ENCODE results near the gene RNF114.

RNF114 gene

GRCh38 chr20:49915118-49915379 lies 21.1 kb upstream of the RNF114 start (continued):
- TF ChIP-seq, protein P1, sequence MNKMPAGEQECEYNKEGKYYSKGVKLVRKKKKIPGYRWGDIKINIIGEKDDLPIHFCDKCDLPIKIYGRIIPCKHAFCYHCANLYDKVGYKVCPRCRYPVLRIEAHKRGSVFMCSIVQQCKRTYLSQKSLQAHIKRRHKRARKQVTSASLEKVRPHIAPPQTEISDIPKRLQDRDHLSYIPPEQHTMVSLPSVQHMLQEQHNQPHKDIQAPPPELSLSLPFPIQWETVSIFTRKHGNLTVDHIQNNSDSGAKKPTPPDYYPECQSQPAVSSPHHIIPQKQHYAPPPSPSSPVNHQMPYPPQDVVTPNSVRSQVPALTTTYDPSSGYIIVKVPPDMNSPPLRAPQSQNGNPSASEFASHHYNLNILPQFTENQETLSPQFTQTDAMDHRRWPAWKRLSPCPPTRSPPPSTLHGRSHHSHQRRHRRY (tag by site-specific recombination; IDR thresholded peaks at IDR 0.05) = no peak
- TF ChIP-seq, protein P2, sequence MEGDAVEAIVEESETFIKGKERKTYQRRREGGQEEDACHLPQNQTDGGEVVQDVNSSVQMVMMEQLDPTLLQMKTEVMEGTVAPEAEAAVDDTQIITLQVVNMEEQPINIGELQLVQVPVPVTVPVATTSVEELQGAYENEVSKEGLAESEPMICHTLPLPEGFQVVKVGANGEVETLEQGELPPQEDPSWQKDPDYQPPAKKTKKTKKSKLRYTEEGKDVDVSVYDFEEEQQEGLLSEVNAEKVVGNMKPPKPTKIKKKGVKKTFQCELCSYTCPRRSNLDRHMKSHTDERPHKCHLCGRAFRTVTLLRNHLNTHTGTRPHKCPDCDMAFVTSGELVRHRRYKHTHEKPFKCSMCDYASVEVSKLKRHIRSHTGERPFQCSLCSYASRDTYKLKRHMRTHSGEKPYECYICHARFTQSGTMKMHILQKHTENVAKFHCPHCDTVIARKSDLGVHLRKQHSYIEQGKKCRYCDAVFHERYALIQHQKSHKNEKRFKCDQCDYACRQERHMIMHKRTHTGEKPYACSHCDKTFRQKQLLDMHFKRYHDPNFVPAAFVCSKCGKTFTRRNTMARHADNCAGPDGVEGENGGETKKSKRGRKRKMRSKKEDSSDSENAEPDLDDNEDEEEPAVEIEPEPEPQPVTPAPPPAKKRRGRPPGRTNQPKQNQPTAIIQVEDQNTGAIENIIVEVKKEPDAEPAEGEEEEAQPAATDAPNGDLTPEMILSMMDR (tag by site-specific recombination; IDR thresholded peaks at IDR 0.05) = peak; percentile 46
- TF ChIP-seq GLIS2 (tag by site-specific recombination; IDR thresholded peaks at IDR 0.05) = peak; percentile 29; the same call in 1 of the 2 replicates
- TF ChIP-seq ZNF335 (tag by site-specific recombination; conservative IDR thresholded peaks at IDR 0.05) = peak; percentile 82

- Histone ChIP-seq H3K4me3 (ENCODE audit: low read depth, low read length) (peak within 1 kb of the TSS; percentile 99), H3K9me3 (ENCODE audit: control insufficient read depth, insufficient read depth, low read depth, low read length) (no peaks in the 10 kb centered on the region), H3K36me3 (ENCODE audit: control insufficient read depth in 2 of 2, insufficient read depth in 1 of 2, low read length in 2 of 2) (peaks cover 0 to 4% of the 10 kb centered on the region in 2 experiments; a peak in 1 of 3 replicates), H3K27ac (ENCODE audit: extremely low read depth, low read depth, low read length) (peak within 1 kb of the TSS; percentile 99), H3K4me1 (ENCODE audit: control insufficient read depth, insufficient read depth, low read length) (no peaks in the 10 kb centered on the region)
- CTCF ChIA-PET = interaction anchor here (0.5 to 1.3 kb wide), 7 partner anchors 10 to 666 kb away, joined by 3 to 6 read pairs (median 5); no protein-coding TSS in a partner anchor
- POLR2A ChIA-PET = interaction anchor here (0.8 to 2.0 kb wide), 5 partner anchors 9 to 218 kb away, joined by 3 to 11 read pairs (median 5); partner anchors contain the start of gene RNF114
- TF ChIP-seq HOXC10 (CRISPR knock-in tag; IDR thresholded peaks at IDR 0.05) (no peak), KLF10 (tag by site-specific recombination; IDR thresholded peaks at IDR 0.05) (no peak), ZNF791 (tag by site-specific recombination; IDR thresholded peaks at IDR 0.05) (no peak), ZNF664 (tag by site-specific recombination; IDR thresholded peaks at IDR 0.05) (no peak), ZNF488 (tag by site-specific recombination; IDR thresholded peaks at IDR 0.05) (no peak), ZNF585B (tag by site-specific recombination; IDR thresholded peaks at IDR 0.05) (no peak), GFI1B (tag by site-specific recombination; IDR thresholded peaks at IDR 0.05) (no peak), ZNF37A (tag by site-specific recombination; IDR thresholded peaks at IDR 0.05) (no peak), ZNF341 (tag by site-specific recombination; IDR thresholded peaks at IDR 0.05; ENCODE audit: low read depth) (no peak), ZNF510 (tag by site-specific recombination; IDR thresholded peaks at IDR 0.05; ENCODE audit: insufficient replicate concordance) (no peak), YY2 (tag by site-specific recombination; IDR thresholded peaks at IDR 0.05) (peak; percentile 57; the same call in 1 of the 2 replicates), ZNF777 (tag by site-specific recombination; IDR thresholded peaks at IDR 0.05; ENCODE audit: borderline replicate concordance) (no peak), ZNF2 (tag by site-specific recombination; IDR thresholded peaks at IDR 0.05) (no peak), ZNF324 (tag by site-specific recombination; IDR thresholded peaks at IDR 0.05) (no peak; the same call in 1 of the 2 replicates), ZNF416 (tag by site-specific recombination; IDR thresholded peaks at IDR 0.05) (no peak), GLI2 (tag by site-specific recombination; IDR thresholded peaks at IDR 0.05; ENCODE audit: borderline replicate concordance, low read depth) (no peak), ZNF23 (tag by site-specific recombination; IDR thresholded peaks at IDR 0.05; ENCODE audit: borderline replicate concordance) (no peak), ZNF561 (tag by site-specific recombination; IDR thresholded peaks at IDR 0.05; ENCODE audit: borderline replicate concordance) (peak; percentile 27; the same call in 1 of the 2 replicates), GLI4 (tag by site-specific recombination; IDR thresholded peaks at IDR 0.05) (no peak), ZNF184 (tag by site-specific recombination; IDR thresholded peaks at IDR 0.05) (no peak), SETDB1 (IDR thresholded peaks at IDR 0.05; ENCODE audit: insufficient read length, low read length) (no peak), ZNF157 (tag by site-specific recombination; IDR thresholded peaks at IDR 0.05) (no peak)
- TF ChIP-seq, protein P3, sequence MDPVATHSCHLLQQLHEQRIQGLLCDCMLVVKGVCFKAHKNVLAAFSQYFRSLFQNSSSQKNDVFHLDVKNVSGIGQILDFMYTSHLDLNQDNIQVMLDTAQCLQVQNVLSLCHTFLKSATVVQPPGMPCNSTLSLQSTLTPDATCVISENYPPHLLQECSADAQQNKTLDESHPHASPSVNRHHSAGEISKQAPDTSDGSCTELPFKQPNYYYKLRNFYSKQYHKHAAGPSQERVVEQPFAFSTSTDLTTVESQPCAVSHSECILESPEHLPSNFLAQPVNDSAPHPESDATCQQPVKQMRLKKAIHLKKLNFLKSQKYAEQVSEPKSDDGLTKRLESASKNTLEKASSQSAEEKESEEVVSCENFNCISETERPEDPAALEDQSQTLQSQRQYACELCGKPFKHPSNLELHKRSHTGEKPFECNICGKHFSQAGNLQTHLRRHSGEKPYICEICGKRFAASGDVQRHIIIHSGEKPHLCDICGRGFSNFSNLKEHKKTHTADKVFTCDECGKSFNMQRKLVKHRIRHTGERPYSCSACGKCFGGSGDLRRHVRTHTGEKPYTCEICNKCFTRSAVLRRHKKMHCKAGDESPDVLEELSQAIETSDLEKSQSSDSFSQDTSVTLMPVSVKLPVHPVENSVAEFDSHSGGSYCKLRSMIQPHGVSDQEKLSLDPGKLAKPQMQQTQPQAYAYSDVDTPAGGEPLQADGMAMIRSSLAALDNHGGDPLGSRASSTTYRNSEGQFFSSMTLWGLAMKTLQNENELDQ (tag by site-specific recombination; IDR thresholded peaks at IDR 0.05; ENCODE audit: low read depth) = no peak
- TF ChIP-seq, protein P4, sequence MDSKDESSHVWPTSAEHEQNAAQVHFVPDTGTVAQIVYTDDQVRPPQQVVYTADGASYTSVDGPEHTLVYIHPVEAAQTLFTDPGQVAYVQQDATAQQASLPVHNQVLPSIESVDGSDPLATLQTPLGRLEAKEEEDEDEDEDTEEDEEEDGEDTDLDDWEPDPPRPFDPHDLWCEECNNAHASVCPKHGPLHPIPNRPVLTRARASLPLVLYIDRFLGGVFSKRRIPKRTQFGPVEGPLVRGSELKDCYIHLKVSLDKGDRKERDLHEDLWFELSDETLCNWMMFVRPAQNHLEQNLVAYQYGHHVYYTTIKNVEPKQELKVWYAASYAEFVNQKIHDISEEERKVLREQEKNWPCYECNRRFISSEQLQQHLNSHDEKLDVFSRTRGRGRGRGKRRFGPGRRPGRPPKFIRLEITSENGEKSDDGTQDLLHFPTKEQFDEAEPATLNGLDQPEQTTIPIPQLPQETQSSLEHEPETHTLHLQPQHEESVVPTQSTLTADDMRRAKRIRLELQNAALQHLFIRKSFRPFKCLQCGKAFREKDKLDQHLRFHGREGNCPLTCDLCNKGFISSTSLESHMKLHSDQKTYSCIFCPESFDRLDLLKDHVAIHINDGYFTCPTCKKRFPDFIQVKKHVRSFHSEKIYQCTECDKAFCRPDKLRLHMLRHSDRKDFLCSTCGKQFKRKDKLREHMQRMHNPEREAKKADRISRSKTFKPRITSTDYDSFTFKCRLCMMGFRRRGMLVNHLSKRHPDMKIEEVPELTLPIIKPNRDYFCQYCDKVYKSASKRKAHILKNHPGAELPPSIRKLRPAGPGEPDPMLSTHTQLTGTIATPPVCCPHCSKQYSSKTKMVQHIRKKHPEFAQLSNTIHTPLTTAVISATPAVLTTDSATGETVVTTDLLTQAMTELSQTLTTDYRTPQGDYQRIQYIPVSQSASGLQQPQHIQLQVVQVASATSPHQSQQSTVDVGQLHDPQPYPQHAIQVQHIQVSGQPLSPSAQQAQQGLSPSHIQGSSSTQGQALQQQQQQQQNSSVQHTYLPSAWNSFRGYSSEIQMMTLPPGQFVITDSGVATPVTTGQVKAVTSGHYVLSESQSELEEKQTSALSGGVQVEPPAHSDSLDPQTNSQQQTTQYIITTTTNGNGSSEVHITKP (tag by site-specific recombination; IDR thresholded peaks at IDR 0.05) = no peak
Observed at GRCh38 chr20:49915380-49916145, 20.6 kb upstream of the RNF114 start, which contains the start of gene SPATA2. Gene SPATA2 (minus strand): TSS chr20:49915529. CDS start chr20:49908490, 7,039 bp downstream.
